ENCODE data around the gene RYK. TPM values are rescaled to one million over a fixed set of nuclear protein-coding genes. Genes with fewer than 3 reads are reported as not detected.
A peak's percentile ranks its signal among the peaks of the same experiment; 100 is the strongest.

The RYK gene
- total RNA-seq, 4 donors from 2014 or later = 20.2 to 91.1 (median 61.6) TPM

GRCh38 chr3:134214239-134214638 lies 36.4 kb downstream of the RYK start:
- 61 to 70% methylated on average over 2 of the region's 2 CpGs for WGBS, 2 donors (ENCODE audit: low coverage in 1 of 2)
- H3K27ac ChIP-seq = no peak overlapping the region
- peaks cover 0 to 15% (median 5%) of the 10 kb centered on the region in 4 donors for H3K36me3 ChIP-seq
- intact Hi-C loops (cut with DNase I; ENCODE audit: low total_unique reads) = loop anchor here (5.0 kb wide), 1 partner anchor 263 kb away; no protein-coding TSS in a partner anchor
- TF ChIP-seq POLR2A (IDR thresholded peaks at IDR 0.05) = no peak
- TF ChIP-seq, protein P1, sequence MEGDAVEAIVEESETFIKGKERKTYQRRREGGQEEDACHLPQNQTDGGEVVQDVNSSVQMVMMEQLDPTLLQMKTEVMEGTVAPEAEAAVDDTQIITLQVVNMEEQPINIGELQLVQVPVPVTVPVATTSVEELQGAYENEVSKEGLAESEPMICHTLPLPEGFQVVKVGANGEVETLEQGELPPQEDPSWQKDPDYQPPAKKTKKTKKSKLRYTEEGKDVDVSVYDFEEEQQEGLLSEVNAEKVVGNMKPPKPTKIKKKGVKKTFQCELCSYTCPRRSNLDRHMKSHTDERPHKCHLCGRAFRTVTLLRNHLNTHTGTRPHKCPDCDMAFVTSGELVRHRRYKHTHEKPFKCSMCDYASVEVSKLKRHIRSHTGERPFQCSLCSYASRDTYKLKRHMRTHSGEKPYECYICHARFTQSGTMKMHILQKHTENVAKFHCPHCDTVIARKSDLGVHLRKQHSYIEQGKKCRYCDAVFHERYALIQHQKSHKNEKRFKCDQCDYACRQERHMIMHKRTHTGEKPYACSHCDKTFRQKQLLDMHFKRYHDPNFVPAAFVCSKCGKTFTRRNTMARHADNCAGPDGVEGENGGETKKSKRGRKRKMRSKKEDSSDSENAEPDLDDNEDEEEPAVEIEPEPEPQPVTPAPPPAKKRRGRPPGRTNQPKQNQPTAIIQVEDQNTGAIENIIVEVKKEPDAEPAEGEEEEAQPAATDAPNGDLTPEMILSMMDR (IDR thresholded peaks at IDR 0.05) = no peak
- TF ChIP-seq POLR2AphosphoS5 (IDR thresholded peaks at IDR 0.05) = no peak
- in situ Hi-C loops (cut with MboI; ENCODE audit: low pct_ligation_motif_present in 1 of 4, low pct_unique_long_range_greater_than_20kb in 1 of 4, low sequenced_read_pairs in 3 of 4) = loop anchor here (5.0 to 25.0 kb wide), 6 partner anchors 81 to 261 kb away; no protein-coding TSS in a partner anchor
- no peak for DNase-seq
- no peaks in the 10 kb centered on the region for H3K27me3 ChIP-seq
- no peaks in the 10 kb centered on the region for H3K9me3 ChIP-seq
- H3K4me3 ChIP-seq = no peak overlapping the region
- H3K4me1 ChIP-seq = peaks cover 0 to 3% (median 0%) of the 10 kb centered on the region in 4 donors

DNA sequence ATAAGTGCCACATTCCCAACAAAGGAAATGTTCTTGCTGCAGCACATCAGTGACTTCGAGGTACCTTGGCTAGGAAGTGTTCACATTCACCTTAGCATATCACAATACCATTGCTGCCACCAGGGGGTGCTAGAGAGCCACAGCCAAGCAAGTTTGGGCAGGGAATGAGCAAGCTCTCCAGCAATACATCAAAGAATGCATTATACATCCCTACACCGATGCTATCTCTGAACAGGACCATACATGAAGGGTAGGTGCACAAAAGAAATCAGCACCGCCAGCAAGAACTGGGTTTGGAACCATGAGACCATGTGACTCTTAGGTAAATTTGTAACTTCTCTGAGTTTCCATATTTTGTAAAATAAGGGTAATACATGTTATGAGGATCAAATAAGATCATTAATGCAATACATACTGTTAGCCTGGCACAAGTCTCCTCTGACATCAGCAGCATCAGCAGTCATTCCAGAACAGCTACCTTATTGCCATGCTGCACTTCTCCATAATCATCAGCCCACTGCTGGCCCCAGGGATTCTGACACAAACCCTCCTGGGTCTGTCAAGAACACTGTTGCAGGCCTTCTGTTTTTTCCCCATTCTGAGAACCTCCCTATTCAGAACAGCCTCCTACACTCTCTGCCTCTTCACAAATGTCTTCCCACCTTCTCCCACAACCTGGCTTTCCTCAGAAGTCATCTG lies 37.5 kb downstream of the RYK start:
- intact Hi-C loops (cut with DNase I; ENCODE audit: low total_unique reads) = loop anchor here (2.0 to 5.0 kb wide), 2 partner anchors 86 to 264 kb away; no protein-coding TSS in a partner anchor
- no peak overlapping the region for H3K4me3 ChIP-seq
- no peaks in the 10 kb centered on the region for H3K9me3 ChIP-seq
- H3K27me3 ChIP-seq = no peaks in the 10 kb centered on the region
- 29% methylated on average over 3 of the region's 3 CpGs; no CpG with 5 or more reads in 1 of the 2 donors for WGBS, 2 donors (ENCODE audit: low coverage in 1 of 2)
- peaks cover 0 to 20% (median 5%) of the 10 kb centered on the region in 4 donors for H3K36me3 ChIP-seq
- TF ChIP-seq, protein P1 (IDR thresholded peaks at IDR 0.05) = peak; percentile 91 to 99 (median 98)
- TF ChIP-seq POLR2AphosphoS5 (IDR thresholded peaks at IDR 0.05) = peak in 1 of 3 donors; percentile 10
- no peak for TF ChIP-seq POLR2A (IDR thresholded peaks at IDR 0.05)
- TF ChIP-seq EP300 (IDR thresholded peaks at IDR 0.05; ENCODE audit: low read depth) = no peak
- H3K4me1 ChIP-seq = peaks cover 0 to 3% (median 0%) of the 10 kb centered on the region in 4 donors
- peak; percentile 87 for DNase-seq
- no peak overlapping the region for H3K27ac ChIP-seq
- in situ Hi-C loops (cut with MboI; ENCODE audit: low pct_ligation_motif_present in 1 of 4, low pct_unique_long_range_greater_than_20kb in 1 of 4, low sequenced_read_pairs in 3 of 4) = loop anchor here (5.0 to 25.0 kb wide), 6 partner anchors 82 to 262 kb away; no protein-coding TSS in a partner anchor

DNA sequence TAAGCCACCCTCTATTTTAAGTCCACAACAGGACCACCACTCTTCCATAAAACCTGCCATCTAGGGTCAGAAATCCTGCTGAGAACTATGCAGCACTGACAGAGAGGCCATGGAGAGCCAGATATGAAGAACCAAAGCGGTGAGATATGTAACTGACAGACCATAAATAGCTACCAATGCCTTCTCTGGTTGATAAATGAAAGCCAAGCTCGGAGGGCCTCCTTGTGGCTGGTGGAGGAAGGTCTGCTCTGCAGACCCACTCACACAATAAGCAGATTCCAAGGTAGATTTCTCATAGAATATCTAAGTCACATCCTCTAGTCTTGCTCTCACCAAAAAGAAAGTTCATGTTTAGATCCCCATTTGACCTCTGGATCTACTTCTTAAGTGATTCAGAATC lies 38.9 kb downstream of the RYK start:
- in situ Hi-C loops (cut with MboI; ENCODE audit: low pct_ligation_motif_present in 1 of 4, low pct_unique_long_range_greater_than_20kb in 1 of 4, low sequenced_read_pairs in 3 of 4) (loop anchor here (5.0 to 25.0 kb wide), 6 partner anchors 83 to 263 kb away; no protein-coding TSS in a partner anchor), intact Hi-C loops (cut with DNase I; ENCODE audit: low total_unique reads) (loop anchor here (2.0 to 5.0 kb wide), 2 partner anchors 87 to 266 kb away; no protein-coding TSS in a partner anchor)
- TF ChIP-seq EP300 (IDR thresholded peaks at IDR 0.05; ENCODE audit: low read depth) = no peak
- TF ChIP-seq, protein P1 (IDR thresholded peaks at IDR 0.05) = peak in 4 of 5 experiments; percentile 19 to 39 (median 38)
- Histone ChIP-seq H3K27me3 (no peaks in the 10 kb centered on the region), H3K4me1 (peaks cover 0 to 3% (median 0%) of the 10 kb centered on the region in 4 donors), H3K36me3 (peaks cover 0 to 24% (median 5%) of the 10 kb centered on the region in 4 donors), H3K9me3 (no peaks in the 10 kb centered on the region), H3K4me3 (no peak overlapping the region), H3K27ac (no peak overlapping the region)
- 31 to 80% methylated on average over 1 to 2 of the region's 2 CpGs for WGBS, 2 donors (ENCODE audit: low coverage in 1 of 2)
- no peak for DNase-seq

DNA sequence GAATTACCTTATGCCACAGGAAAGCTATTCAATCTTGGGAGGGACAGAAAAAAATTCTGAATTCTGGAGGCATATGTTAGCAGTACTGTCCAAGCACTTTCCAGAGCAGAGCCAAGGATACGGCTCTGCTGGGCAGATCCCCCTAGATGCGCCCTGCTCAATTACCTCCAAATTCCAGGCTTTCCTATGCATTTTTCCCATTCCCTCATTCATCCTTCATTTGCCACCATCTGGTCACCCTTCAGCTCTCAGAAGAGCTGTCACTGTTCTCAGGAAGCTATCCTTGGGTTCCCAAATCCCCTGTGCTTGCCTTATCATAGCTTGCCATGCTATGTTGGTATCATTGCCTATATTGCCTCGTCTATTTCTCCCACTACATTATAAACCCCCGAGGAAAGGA lies 45.2 kb downstream of the RYK start:
- intact Hi-C loops (cut with DNase I; ENCODE audit: low total_unique reads) = no loop called here
- Histone ChIP-seq H3K4me3 (no peak overlapping the region), H3K27ac (no peak overlapping the region), H3K27me3 (no peaks in the 10 kb centered on the region), H3K4me1 (no peaks in the 10 kb centered on the region), H3K36me3 (peaks cover 0 to 20% (median 5%) of the 10 kb centered on the region in 4 donors), H3K9me3 (no peaks in the 10 kb centered on the region)
- WGBS, 2 donors (ENCODE audit: low coverage in 1 of 2) = 97 to 100% methylated on average over 2 to 4 of the region's 4 CpGs
- TF ChIP-seq EP300 (IDR thresholded peaks at IDR 0.05; ENCODE audit: low read depth) (no peak), POLR2AphosphoS5 (IDR thresholded peaks at IDR 0.05) (no peak), POLR2A (IDR thresholded peaks at IDR 0.05) (no peak)
- TF ChIP-seq, protein P1 (IDR thresholded peaks at IDR 0.05) = no peak
- DNase-seq = no peak
- in situ Hi-C loops (cut with MboI; ENCODE audit: low pct_ligation_motif_present in 1 of 4, low pct_unique_long_range_greater_than_20kb in 1 of 4, low sequenced_read_pairs in 3 of 4) = loop anchor here in 3 of 4 donors (5.0 to 25.0 kb wide), 3 partner anchors 102 to 269 kb away; no protein-coding TSS in a partner anchor
